MM.1S (cell line): ENCODE measurements around the gene PRSS16.

Experiments
- DNase-seq: peaks from one replicate; pipeline ENCODE4 v3.0.0-alpha.2; 2015
- H2AFZ ChIP-seq: fragments of 300-600 bp; sonication (generic); 2 replicates; pipeline ENCODE4 v1.6.0; 2016; ENCODE audit warnings: antibody characterized with exemption, low read length
- H3F3A ChIP-seq: fragments of 300-600 bp; sonication (generic); 2 replicates; pipeline ENCODE4 v1.6.1; 2016; ENCODE audit warnings: mild to moderate bottlenecking, antibody characterized with exemption, low read length, moderate library complexity, mixed read lengths; ENCODE audit not compliant: insufficient read depth
- H3K27ac ChIP-seq: fragments of 300-600 bp; sonication (generic); 2 replicates; pipeline ENCODE4 v1.5.1; 2016; ENCODE audit warnings: mild to moderate bottlenecking, low read length
- H3K27me3 ChIP-seq: fragments of 300-600 bp; sonication (generic); replicated peaks from 2 replicates; pipeline ENCODE4 v1.6.0; 2016; ENCODE audit warnings: low read length; ENCODE audit not compliant: insufficient read depth
- H3K36me3 ChIP-seq: fragments of 300-600 bp; sonication (generic); replicated peaks from 2 replicates; pipeline ENCODE4 v1.6.1; 2016; ENCODE audit warnings: mild to moderate bottlenecking, low read length, mixed read lengths; ENCODE audit not compliant: insufficient read depth
- H3K4me1 ChIP-seq: fragments of 300-600 bp; sonication (generic); 2 replicates; pipeline ENCODE4 v1.6.1; 2016; ENCODE audit warnings: low read length, mixed read lengths
- H3K4me2 ChIP-seq: fragments of 300-600 bp; sonication (generic); 2 replicates; pipeline ENCODE4 v1.6.0; 2016; ENCODE audit warnings: low read depth, low read length
- H3K4me3 ChIP-seq: fragments of 300-600 bp; sonication (generic); 2 replicates; pipeline ENCODE4 v1.5.1; 2016; ENCODE audit warnings: low read length, mixed read lengths
- H3K79me2 ChIP-seq: fragments of 300-600 bp; sonication (generic); 2 replicates; pipeline ENCODE4 v1.6.1; 2016; ENCODE audit warnings: mixed run types, low read length, mixed read lengths
- H3K9ac ChIP-seq: fragments of 300-600 bp; sonication (generic); 2 replicates; pipeline ENCODE4 v1.6.1; 2016; ENCODE audit warnings: low read length, mixed read lengths
- H3K9me2 ChIP-seq: fragments of 300-600 bp; sonication (generic); replicated peaks from 2 replicates; pipeline ENCODE4 v1.6.1; 2016; ENCODE audit warnings: mild to moderate bottlenecking, low read length, mixed read lengths; ENCODE audit not compliant: insufficient read depth
- H3K9me3 ChIP-seq: fragments of 300-600 bp; sonication (generic); replicated peaks from 2 replicates; pipeline ENCODE4 v1.6.1; 2016; ENCODE audit warnings: mild to moderate bottlenecking, low read length, mixed read lengths; ENCODE audit not compliant: insufficient read depth
- H4K20me1 ChIP-seq: fragments of 300-600 bp; sonication (generic); 2 replicates; pipeline ENCODE4 v1.6.1; 2016; ENCODE audit warnings: mild to moderate bottlenecking, low read length, moderate library complexity, mixed read lengths; ENCODE audit not compliant: insufficient read depth
- EZH2 ChIP-seq: fragments of 300-600 bp; sonication (generic); optimal IDR thresholded peaks from 2 replicates; pipeline ENCODE3; 2017; ENCODE audit warnings: low read depth, mild to moderate bottlenecking, antibody characterized with exemption, low read length, mixed read lengths
- EZH2phosphoT487 ChIP-seq: fragments of 300-600 bp; sonication (generic); IDR thresholded peaks from 2 replicates; pipeline ENCODE4 v1.6.1; 2018; ENCODE audit warnings: antibody characterized with exemption, low read length
- TF ChIP-seq, protein P1 (sequence below): fragments of 300-600 bp; sonication (generic); IDR thresholded peaks from 2 replicates; pipeline ENCODE4 v1.5.1; 2016; ENCODE audit warnings: antibody characterized with exemption, low read length, mixed read lengths

The PRSS16 gene

GRCh38 chr6:27254566-27254965, 7.1 kb downstream of the PRSS16 start:
- peaks cover 4% of the 10 kb centered on the region for H3K4me1 ChIP-seq
- no peak overlapping the region for H3K27ac ChIP-seq
- H3K79me2 ChIP-seq = no peaks in the 10 kb centered on the region
- no peak for DNase-seq
- H3K9me3 ChIP-seq = no peaks in the 10 kb centered on the region
- no peak overlapping the region for H3K9ac ChIP-seq
- no peak overlapping the region for H2AFZ ChIP-seq
- H3K9me2 ChIP-seq = no peaks in the 10 kb centered on the region
- H3K4me2 ChIP-seq = no peak overlapping the region
- H3K4me3 ChIP-seq = no peak overlapping the region
- no peaks in the 10 kb centered on the region for H4K20me1 ChIP-seq
- H3K36me3 ChIP-seq = no peaks in the 10 kb centered on the region
- TF ChIP-seq, protein P1, sequence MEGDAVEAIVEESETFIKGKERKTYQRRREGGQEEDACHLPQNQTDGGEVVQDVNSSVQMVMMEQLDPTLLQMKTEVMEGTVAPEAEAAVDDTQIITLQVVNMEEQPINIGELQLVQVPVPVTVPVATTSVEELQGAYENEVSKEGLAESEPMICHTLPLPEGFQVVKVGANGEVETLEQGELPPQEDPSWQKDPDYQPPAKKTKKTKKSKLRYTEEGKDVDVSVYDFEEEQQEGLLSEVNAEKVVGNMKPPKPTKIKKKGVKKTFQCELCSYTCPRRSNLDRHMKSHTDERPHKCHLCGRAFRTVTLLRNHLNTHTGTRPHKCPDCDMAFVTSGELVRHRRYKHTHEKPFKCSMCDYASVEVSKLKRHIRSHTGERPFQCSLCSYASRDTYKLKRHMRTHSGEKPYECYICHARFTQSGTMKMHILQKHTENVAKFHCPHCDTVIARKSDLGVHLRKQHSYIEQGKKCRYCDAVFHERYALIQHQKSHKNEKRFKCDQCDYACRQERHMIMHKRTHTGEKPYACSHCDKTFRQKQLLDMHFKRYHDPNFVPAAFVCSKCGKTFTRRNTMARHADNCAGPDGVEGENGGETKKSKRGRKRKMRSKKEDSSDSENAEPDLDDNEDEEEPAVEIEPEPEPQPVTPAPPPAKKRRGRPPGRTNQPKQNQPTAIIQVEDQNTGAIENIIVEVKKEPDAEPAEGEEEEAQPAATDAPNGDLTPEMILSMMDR = no peak
- no peak for TF ChIP-seq EZH2phosphoT487
- H3F3A ChIP-seq = no peaks in the 10 kb centered on the region; the same call in 1 of the 2 replicates
- no peaks in the 10 kb centered on the region for H3K27me3 ChIP-seq

- no peak for DNase-seq
- no peak overlapping the region for H3K4me2 ChIP-seq
- no peak overlapping the region for H3K9ac ChIP-seq
- H3K9me3 ChIP-seq = no peaks in the 10 kb centered on the region
- no peaks in the 10 kb centered on the region; the same call in 1 of the 2 replicates for H3F3A ChIP-seq
- H3K4me3 ChIP-seq = no peak overlapping the region
- peaks cover 4% of the 10 kb centered on the region for H3K4me1 ChIP-seq
- TF ChIP-seq, protein P1 = no peak
- TF ChIP-seq EZH2phosphoT487 (no peak), EZH2 (no peak)
- no peaks in the 10 kb centered on the region for H3K79me2 ChIP-seq
- no peak overlapping the region for H2AFZ ChIP-seq
- H3K9me2 ChIP-seq = no peaks in the 10 kb centered on the region
- H3K27ac ChIP-seq = no peak overlapping the region
- H3K27me3 ChIP-seq = no peaks in the 10 kb centered on the region
- H4K20me1 ChIP-seq = no peaks in the 10 kb centered on the region
- H3K36me3 ChIP-seq = no peaks in the 10 kb centered on the region
These were observed 8.4 kb downstream of the PRSS16 start for GRCh38 chr6:27255866-27256265.

GRCh38 chr6:27260369-27260768, 12.9 kb downstream of the PRSS16 start:
- H3K4me3 ChIP-seq = no peak overlapping the region
- no peaks in the 10 kb centered on the region for H3K9me2 ChIP-seq
- no peak overlapping the region for H3K27ac ChIP-seq
- H3K36me3 ChIP-seq = no peaks in the 10 kb centered on the region
- TF ChIP-seq EZH2phosphoT487 (no peak), EZH2 (no peak)
- TF ChIP-seq, protein P1 = no peak
- H3K4me1 ChIP-seq = no peaks in the 10 kb centered on the region
- no peaks in the 10 kb centered on the region for H3K79me2 ChIP-seq
- no peak overlapping the region for H3K9ac ChIP-seq
- no peak overlapping the region for H3K4me2 ChIP-seq
- H3K9me3 ChIP-seq = no peaks in the 10 kb centered on the region
- no peaks in the 10 kb centered on the region for H3F3A ChIP-seq
- no peak overlapping the region for H2AFZ ChIP-seq
- DNase-seq = no peak
- no peaks in the 10 kb centered on the region for H4K20me1 ChIP-seq
- H3K27me3 ChIP-seq = no peaks in the 10 kb centered on the region
